ENCODE data around the gene GATA5.

GATA5 gene

GRCh38 chr20:62439218-62439617 is 36.6 kb downstream of the GATA5 start:
- Histone ChIP-seq H3K36me3 (ENCODE audit: low read length) (no peaks in the 10 kb centered on the region), H3K4me2 (ENCODE audit: low read depth, low read length, poor library complexity, severe bottlenecking) (no peak overlapping the region), H3K27ac (ENCODE audit: low read depth, low read length) (no peak overlapping the region), H3K9me2 (replicated peaks; ENCODE audit: insufficient read depth, low read length) (no peaks in the 10 kb centered on the region), H4K20me1 (ENCODE audit: low read depth, low read length) (no peaks in the 10 kb centered on the region), H3K4me3 (ENCODE audit: insufficient read depth, low read length, poor library complexity, severe bottlenecking) (no peak overlapping the region), H2AFZ (ENCODE audit: low read depth, low read length, severe bottlenecking) (no peak overlapping the region), H3F3A (ENCODE audit: insufficient read depth) (no peaks in the 10 kb centered on the region), H3K27me3 (ENCODE audit: low read length) (no peaks in the 10 kb centered on the region), H3K9ac (ENCODE audit: low read length) (no peak overlapping the region), H3K9me3 (ENCODE audit: insufficient read depth, low read length) (no peaks in the 10 kb centered on the region), H3K79me2 (ENCODE audit: insufficient read depth, low read length) (no peaks in the 10 kb centered on the region)
- TF ChIP-seq, protein P1, sequence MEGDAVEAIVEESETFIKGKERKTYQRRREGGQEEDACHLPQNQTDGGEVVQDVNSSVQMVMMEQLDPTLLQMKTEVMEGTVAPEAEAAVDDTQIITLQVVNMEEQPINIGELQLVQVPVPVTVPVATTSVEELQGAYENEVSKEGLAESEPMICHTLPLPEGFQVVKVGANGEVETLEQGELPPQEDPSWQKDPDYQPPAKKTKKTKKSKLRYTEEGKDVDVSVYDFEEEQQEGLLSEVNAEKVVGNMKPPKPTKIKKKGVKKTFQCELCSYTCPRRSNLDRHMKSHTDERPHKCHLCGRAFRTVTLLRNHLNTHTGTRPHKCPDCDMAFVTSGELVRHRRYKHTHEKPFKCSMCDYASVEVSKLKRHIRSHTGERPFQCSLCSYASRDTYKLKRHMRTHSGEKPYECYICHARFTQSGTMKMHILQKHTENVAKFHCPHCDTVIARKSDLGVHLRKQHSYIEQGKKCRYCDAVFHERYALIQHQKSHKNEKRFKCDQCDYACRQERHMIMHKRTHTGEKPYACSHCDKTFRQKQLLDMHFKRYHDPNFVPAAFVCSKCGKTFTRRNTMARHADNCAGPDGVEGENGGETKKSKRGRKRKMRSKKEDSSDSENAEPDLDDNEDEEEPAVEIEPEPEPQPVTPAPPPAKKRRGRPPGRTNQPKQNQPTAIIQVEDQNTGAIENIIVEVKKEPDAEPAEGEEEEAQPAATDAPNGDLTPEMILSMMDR (IDR thresholded peaks at IDR 0.05; ENCODE audit: insufficient read depth, low read length, poor library complexity, severe bottlenecking), result no peak
- no peak for TF ChIP-seq EZH2phosphoT487 (conservative IDR thresholded peaks at IDR 0.05; ENCODE audit: low read length)

- no peaks in the 10 kb centered on the region for H3K27me3 ChIP-seq (ENCODE audit: low read length)
- no peak for TF ChIP-seq EZH2phosphoT487 (conservative IDR thresholded peaks at IDR 0.05; ENCODE audit: low read length)
- TF ChIP-seq, protein P1 (IDR thresholded peaks at IDR 0.05; ENCODE audit: insufficient read depth, low read length, poor library complexity, severe bottlenecking), result no peak
- H3K9ac ChIP-seq (ENCODE audit: low read length), result no peak overlapping the region
- H3K9me3 ChIP-seq (ENCODE audit: insufficient read depth, low read length), result no peaks in the 10 kb centered on the region
- H3K9me2 ChIP-seq (replicated peaks; ENCODE audit: insufficient read depth, low read length), result no peaks in the 10 kb centered on the region
- no peak overlapping the region for H3K27ac ChIP-seq (ENCODE audit: low read depth, low read length)
- H3K36me3 ChIP-seq (ENCODE audit: low read length), result no peaks in the 10 kb centered on the region
- no peaks in the 10 kb centered on the region for H4K20me1 ChIP-seq (ENCODE audit: low read depth, low read length)
- no peaks in the 10 kb centered on the region for H3F3A ChIP-seq (ENCODE audit: insufficient read depth)
- H2AFZ ChIP-seq (ENCODE audit: low read depth, low read length, severe bottlenecking), result no peak overlapping the region
- no peak overlapping the region for H3K4me3 ChIP-seq (ENCODE audit: insufficient read depth, low read length, poor library complexity, severe bottlenecking)
- no peak overlapping the region for H3K4me2 ChIP-seq (ENCODE audit: low read depth, low read length, poor library complexity, severe bottlenecking)
- H3K79me2 ChIP-seq (ENCODE audit: insufficient read depth, low read length), result no peaks in the 10 kb centered on the region
Measured at GRCh38 chr20:62437927-62438326, 37.9 kb downstream of the GATA5 start.

DNA sequence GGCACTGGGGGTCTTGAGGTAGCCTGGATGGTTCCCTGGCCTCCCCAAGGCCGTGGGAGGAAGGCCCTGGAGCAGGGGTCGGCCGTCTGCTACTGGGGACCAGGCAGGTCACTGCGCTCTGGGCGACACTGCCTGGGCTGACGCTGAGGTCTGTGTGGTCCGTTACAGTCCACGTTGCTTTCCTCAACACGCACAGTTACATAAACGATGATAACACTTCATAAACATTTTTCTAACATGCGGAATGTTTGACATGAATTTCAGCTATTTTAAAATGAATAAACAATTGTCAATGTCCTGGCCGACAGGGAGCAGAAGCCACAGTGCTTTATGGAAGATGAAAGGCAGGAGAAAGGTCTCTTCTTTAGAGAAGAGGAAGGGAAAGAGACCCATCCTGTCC is 38.3 kb downstream of the GATA5 start:
- TF ChIP-seq EZH2phosphoT487 (conservative IDR thresholded peaks at IDR 0.05; ENCODE audit: low read length), result no peak
- TF ChIP-seq, protein P1 (IDR thresholded peaks at IDR 0.05; ENCODE audit: insufficient read depth, low read length, poor library complexity, severe bottlenecking), result no peak
- no peak overlapping the region for H3K4me2 ChIP-seq (ENCODE audit: low read depth, low read length, poor library complexity, severe bottlenecking)
- H3K36me3 ChIP-seq (ENCODE audit: low read length), result no peaks in the 10 kb centered on the region
- no peaks in the 10 kb centered on the region for H3K9me2 ChIP-seq (replicated peaks; ENCODE audit: insufficient read depth, low read length)
- H3K27ac ChIP-seq (ENCODE audit: low read depth, low read length), result no peak overlapping the region
- H3K79me2 ChIP-seq (ENCODE audit: insufficient read depth, low read length), result no peaks in the 10 kb centered on the region
- H3K27me3 ChIP-seq (ENCODE audit: low read length), result no peaks in the 10 kb centered on the region
- H3K9me3 ChIP-seq (ENCODE audit: insufficient read depth, low read length), result no peaks in the 10 kb centered on the region
- no peak overlapping the region for H3K4me3 ChIP-seq (ENCODE audit: insufficient read depth, low read length, poor library complexity, severe bottlenecking)
- H3K9ac ChIP-seq (ENCODE audit: low read length), result no peak overlapping the region
- H2AFZ ChIP-seq (ENCODE audit: low read depth, low read length, severe bottlenecking), result no peak overlapping the region
- no peaks in the 10 kb centered on the region for H4K20me1 ChIP-seq (ENCODE audit: low read depth, low read length)
- H3F3A ChIP-seq (ENCODE audit: insufficient read depth), result no peaks in the 10 kb centered on the region

Measured in SU-DHL-6 (cell line).